HepG2 (cell line): Measurements from ENCODE around the gene RHBDD1. TPM values are rescaled to one million over a fixed set of nuclear protein-coding genes. Genes with fewer than 3 reads are reported as not detected.

Experiments
- ATF7 ChIP-seq, 2 experiments: fragments of 450-650 bp in 1 of 2; sonication (generic) in 1 of 2; formaldehyde crosslinking in 1 of 2; IDR thresholded peaks; 2 replicates each; pipeline versions ENCODE4 v1.4.0 to v1.6.1; 2016 to 2020; ENCODE audit warnings: antibody characterized with exemption in 1 of 2, mild to moderate bottlenecking in 1 of 2, missing genetic modification reagents in 1 of 2
- CBX2 ChIP-seq, 2 experiments: fragments of 200-600 bp in 1 of 2; sonication (generic); formaldehyde crosslinking in 1 of 2; IDR thresholded peaks; 2 replicates each; pipeline versions ENCODE4 v1.7.0 to v1.8.1; 2018 to 2022; ENCODE audit warnings: low read depth in 2 of 2, low read length in 1 of 2, mild to moderate bottlenecking in 1 of 2, missing genetic modification reagents in 1 of 2
- CERS6 ChIP-seq: sonication (generic); formaldehyde crosslinking; IDR thresholded peaks from 2 replicates; pipeline ENCODE4 v1.5.0; 2020; ENCODE audit warnings: missing genetic modification reagents
- GTF3A ChIP-seq: sonication (generic); formaldehyde crosslinking; conservative IDR thresholded peaks from 2 replicates; pipeline ENCODE4 v1.4.0; 2020; ENCODE audit warnings: mild to moderate bottlenecking, missing genetic modification reagents
- HCFC1 ChIP-seq: fragments of 150-350 bp; IDR thresholded peaks from 2 replicates; pipeline ENCODE4 v1.6.1; 2014; ENCODE audit warnings: low read depth, low read length
- HIC2 ChIP-seq: sonication (generic); formaldehyde crosslinking; IDR thresholded peaks from 2 replicates; pipeline ENCODE4 v1.9.0; 2022; ENCODE audit warnings: low read depth, missing genetic modification reagents
- JUND ChIP-seq: sonication (generic); formaldehyde crosslinking; IDR thresholded peaks from 2 replicates; pipeline ENCODE4 v1.8.0; 2022; ENCODE audit warnings: mild to moderate bottlenecking, missing genetic modification reagents
- SALL1 ChIP-seq: sonication (generic); formaldehyde crosslinking; IDR thresholded peaks from 2 replicates; pipeline ENCODE4 v1.8.0; 2022; ENCODE audit warnings: mild to moderate bottlenecking, missing genetic modification reagents
- SAP130 ChIP-seq: IDR thresholded peaks from 2 replicates; pipeline ENCODE4 v1.6.1; 2016; ENCODE audit warnings: low read depth
- THAP8 ChIP-seq: sonication (generic); formaldehyde crosslinking; IDR thresholded peaks from 2 replicates; pipeline ENCODE4 v1.5.1; 2020; ENCODE audit warnings: missing genetic modification reagents, mild to moderate bottlenecking, borderline replicate concordance
- ZBTB20 ChIP-seq: sonication (generic); formaldehyde crosslinking; IDR thresholded peaks from 2 replicates; pipeline ENCODE4 v1.8.1; 2023; ENCODE audit warnings: missing genetic modification reagents, low read depth, mild to moderate bottlenecking, borderline replicate concordance
- ZKSCAN1 ChIP-seq: fragments of 150-350 bp; IDR thresholded peaks from 2 replicates; pipeline ENCODE4 v1.6.1; 2014; ENCODE audit warnings: low read length
- ZNF276 ChIP-seq: sonication (generic); formaldehyde crosslinking; IDR thresholded peaks from 2 replicates; pipeline ENCODE4 v1.4.0; 2020; ENCODE audit warnings: mild to moderate bottlenecking, low read depth, missing genetic modification reagents
- ZNF326 ChIP-seq: sonication (generic); formaldehyde crosslinking; IDR thresholded peaks from 2 replicates; pipeline ENCODE4 v1.4.0; 2020; ENCODE audit warnings: missing genetic modification reagents, borderline replicate concordance
- ZNF530 ChIP-seq: sonication (generic); formaldehyde crosslinking; IDR thresholded peaks from 2 replicates; pipeline ENCODE4 v1.5.0; 2020; ENCODE audit warnings: low read depth, mild to moderate bottlenecking, missing genetic modification reagents
- ZNF598 ChIP-seq: sonication (generic); formaldehyde crosslinking; IDR thresholded peaks from 2 replicates; pipeline ENCODE4 v1.5.1; 2020; ENCODE audit warnings: mild to moderate bottlenecking, missing genetic modification reagents, borderline replicate concordance
- ZNF609 ChIP-seq: sonication (generic); formaldehyde crosslinking; IDR thresholded peaks from 2 replicates; pipeline ENCODE4 v1.4.0; 2020; ENCODE audit warnings: mild to moderate bottlenecking, missing genetic modification reagents, borderline replicate concordance
- polyA plus RNA-seq, 8 experiments: library from polyadenylated mRNA; depleted of rRNA in 3 of 8; stranded (reverse) in 7 of 8; unstranded in 1 of 8; fragments of >200 nt; fragmentation: Illumina TruSeq in 4 of 8; extraction: Trizol in 4 of 8; gene quantifications; 2 replicates each; pipeline versions ENCODE4 v1.2.1 to v1.2.3, GENCODE V29; 2011 to 2016; ENCODE audit warnings: low read depth in 4 of 8, missing spikeins in 1 of 8, mixed read lengths in 1 of 8; ENCODE audit not compliant: insufficient read depth in 1 of 8
- total RNA-seq, 5 experiments: library from RNA; depleted of rRNA; stranded (reverse); fragments of >200 nt; fragmentation: Illumina TruSeq; extraction: Trizol; gene quantifications; 2 replicates each; pipeline ENCODE4 v1.2.3, GENCODE V29; 2016; ENCODE audit warnings: low read depth in 1 of 5

RHBDD1 gene
- total and polyA plus RNA-seq, 2 of the 13 experiments (the other 11 are each of a cell fraction or from before 2014, with no cell fraction given): 8.2 to 9.5 TPM

- TF ChIP-seq HIC2: no peak
- no peak for TF ChIP-seq ATF7 (IDR thresholded peaks at IDR 0.05)
- no peak for TF ChIP-seq ATF7 (CRISPR knock-in tag; IDR thresholded peaks at IDR 0.05)
- TF ChIP-seq CERS6: no peak
- TF ChIP-seq ZNF326 (CRISPR knock-in tag): no peak
- no peak for TF ChIP-seq SALL1 (CRISPR knock-in tag)
- 0 out of 2 replicates have a peak, but pooled peaks have one; percentile 66 for TF ChIP-seq ZNF598
- no peak for TF ChIP-seq CBX2 (IDR thresholded peaks at IDR 0.05; ENCODE audit: low read depth, low read length)
- no peak for TF ChIP-seq CBX2 (CRISPR knock-in tag; IDR thresholded peaks at IDR 0.05; ENCODE audit: low read depth)
- TF ChIP-seq ZNF609 (CRISPR knock-in tag): no peak
- TF ChIP-seq THAP8 (CRISPR knock-in tag): no peak
- TF ChIP-seq GTF3A (CRISPR knock-in tag): no peak
- TF ChIP-seq ZNF276 (CRISPR knock-in tag): no peak
- no peak for TF ChIP-seq ZNF530 (CRISPR knock-in tag)
- TF ChIP-seq ZKSCAN1: no peak
- TF ChIP-seq SAP130 (CRISPR knock-in tag): no peak
- TF ChIP-seq HCFC1: no peak
- no peak for TF ChIP-seq JUND
- TF ChIP-seq ZBTB20 (CRISPR knock-in tag): no peak
Observed at GRCh38 chr2:226797289-226797988, 38.4 kb upstream of the RHBDD1 start (continued).
